GM18907 (cell line): Measurements from ENCODE around the gene LHFPL4.
"Not testable (repeated sequence)": the region's sequence is repeated elsewhere in the genome, so short reads cannot be mapped to it uniquely, and the experiment has no call there.

Experiments used
- ATAC-seq: cut with Tn5 transposase; IDR thresholded peaks from one replicate; pipeline ENCODE4 v1.9.1; 2021; ENCODE audit warnings: mild to moderate bottlenecking, moderate library complexity; ENCODE audit not compliant: unreplicated experiment

LHFPL4 gene

DNA sequence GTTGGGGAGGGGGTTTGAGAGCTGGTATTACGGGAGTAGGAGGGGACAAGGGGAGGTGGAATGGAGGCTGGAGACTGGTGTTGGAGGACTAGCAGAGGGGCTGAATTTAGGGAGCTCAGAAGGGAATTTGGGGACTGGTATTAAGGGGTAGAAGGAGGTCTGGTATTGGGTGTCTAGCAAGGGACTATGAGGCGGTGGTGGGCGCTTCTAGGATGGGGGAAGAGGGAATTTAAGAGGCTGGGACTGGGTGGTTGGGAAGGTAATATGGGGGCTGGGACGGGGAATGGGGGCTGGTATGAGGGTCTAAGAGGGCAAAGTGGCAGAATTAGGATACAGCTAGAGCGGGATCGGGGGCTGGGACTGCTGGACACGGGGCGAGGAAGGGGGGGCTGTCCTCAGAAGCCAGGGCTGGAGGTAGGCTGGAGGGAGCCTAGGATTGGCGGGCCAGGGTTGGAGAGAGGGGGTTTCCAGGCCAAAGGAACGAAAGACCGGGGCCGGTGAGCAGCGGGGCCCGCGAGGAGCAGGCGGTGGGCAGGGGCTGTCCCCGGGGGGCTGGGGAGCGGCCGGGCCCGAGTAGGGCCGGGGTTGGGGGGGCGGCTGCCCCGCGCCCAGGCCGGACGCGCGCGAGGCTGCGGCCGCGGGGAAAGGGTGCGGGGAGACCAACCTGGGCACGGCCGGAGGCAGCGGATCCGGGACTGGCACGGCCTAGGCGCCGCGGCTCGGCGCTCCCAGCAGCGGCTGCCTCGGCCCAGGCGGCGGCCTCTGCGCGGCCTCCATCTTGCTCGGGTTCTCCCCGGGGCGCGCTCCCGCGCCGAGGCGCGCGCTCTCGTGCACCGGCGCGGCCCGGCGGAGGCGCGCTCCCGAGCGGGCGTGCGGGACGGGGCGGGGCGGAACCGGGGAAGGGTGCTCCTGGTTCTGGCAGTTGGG, at the start of gene LHFPL4:
Gene LHFPL4 (minus strand): TSS at position 802 of the 927 bp plus-strand sequence. CDS start 1,143 bp downstream, outside the sequence.
- ATAC-seq: no peak

GRCh38 chr3:9602620-9603019, 49.0 kb upstream of the LHFPL4 start:
- no peak for ATAC-seq

GRCh38 chr3:9601006-9601581, 47.5 kb upstream of the LHFPL4 start:
- not testable (repeated sequence) for ATAC-seq

DNA sequence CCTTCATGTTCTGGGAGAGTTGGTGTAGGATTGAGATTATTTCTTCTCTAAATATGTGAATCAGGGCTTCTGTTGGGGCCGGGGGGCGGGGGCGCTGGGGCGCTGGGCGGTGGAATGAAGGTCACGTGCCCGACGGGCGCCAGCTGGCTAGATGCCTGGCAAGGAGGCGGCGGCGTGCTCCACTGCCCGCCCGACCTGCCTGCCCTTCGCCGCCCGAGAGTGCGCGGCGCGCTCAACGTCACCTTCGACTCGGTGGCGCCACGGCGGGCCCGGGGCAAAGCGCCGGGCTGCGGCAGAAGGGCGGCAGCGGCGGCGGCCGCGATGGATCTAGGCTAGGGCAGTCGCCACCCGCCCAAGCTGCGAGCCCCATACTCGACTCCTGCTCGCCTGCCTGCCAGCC, 47.0 kb upstream of the LHFPL4 start:
- ATAC-seq: no peak

DNA sequence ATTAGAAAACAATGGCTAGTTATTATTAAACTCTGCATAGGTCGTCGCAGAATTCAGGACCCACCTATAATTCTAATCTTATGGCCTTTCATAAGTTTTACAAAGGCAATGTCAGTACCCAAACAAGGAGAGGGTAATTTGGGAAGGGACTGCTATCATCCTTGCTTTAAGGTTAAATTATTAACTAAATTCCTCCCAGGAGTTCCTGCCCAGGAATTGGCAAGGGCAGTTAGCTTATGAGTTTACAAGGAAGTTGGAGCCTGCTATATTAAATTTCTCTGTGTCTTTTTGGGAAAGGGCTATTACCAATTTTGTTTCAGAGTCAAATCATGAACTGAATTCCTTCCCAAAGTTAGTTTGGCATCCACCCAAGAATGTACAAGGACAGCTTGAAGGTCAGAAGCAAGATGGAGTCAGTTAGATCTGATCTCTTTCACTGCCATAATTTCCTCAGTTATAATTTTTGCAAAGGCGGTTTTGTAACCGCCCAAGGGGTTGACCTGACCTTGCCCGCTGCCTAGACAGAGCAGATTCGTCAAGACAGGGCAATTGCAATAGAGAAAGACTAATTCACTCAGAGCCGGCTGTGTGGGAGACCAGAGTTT, 45.3 kb upstream of the LHFPL4 start:
- no peak for ATAC-seq

DNA sequence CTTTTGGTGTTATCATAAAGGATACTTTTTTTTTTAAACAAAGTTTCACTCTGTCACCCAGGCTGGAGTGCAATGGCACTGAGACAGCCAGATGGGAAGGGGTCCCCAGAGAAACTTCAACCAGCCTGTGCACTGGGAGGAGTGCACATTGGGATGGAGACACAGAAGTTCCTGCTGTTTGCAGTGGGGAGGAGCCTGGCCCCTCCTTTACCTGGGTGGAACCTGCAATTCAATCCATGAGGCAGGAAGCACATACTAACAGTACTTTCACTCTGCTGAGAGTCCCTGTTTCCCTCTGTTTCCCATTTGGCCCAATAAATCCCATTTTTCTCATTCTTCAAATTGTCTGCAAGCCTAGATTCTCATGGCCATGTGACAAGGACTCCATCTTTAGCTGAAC, 42.3 kb upstream of the LHFPL4 start:
- ATAC-seq: no peak

DNA sequence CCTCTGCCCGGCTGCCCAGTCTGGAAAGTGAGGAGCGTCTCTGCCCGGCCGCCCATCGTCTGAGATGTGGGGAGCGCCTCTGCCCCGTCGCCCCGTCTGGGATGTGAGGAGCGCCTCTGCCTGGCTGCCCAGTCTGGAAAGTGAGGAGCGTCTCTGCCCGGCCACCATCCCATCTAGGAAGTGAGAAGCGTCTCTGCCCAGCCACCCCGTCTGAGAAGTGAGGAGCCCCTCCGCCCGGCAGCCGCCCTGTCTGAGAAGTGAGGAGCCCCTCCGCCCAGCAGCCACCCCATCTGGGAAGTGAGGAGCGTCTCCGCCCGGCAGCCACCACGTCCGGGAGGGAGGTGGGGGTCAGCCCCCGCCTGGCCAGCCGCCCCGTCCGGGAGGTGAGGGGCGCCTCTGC, 38.2 kb upstream of the LHFPL4 start:
- not testable (repeated sequence) for ATAC-seq

DNA sequence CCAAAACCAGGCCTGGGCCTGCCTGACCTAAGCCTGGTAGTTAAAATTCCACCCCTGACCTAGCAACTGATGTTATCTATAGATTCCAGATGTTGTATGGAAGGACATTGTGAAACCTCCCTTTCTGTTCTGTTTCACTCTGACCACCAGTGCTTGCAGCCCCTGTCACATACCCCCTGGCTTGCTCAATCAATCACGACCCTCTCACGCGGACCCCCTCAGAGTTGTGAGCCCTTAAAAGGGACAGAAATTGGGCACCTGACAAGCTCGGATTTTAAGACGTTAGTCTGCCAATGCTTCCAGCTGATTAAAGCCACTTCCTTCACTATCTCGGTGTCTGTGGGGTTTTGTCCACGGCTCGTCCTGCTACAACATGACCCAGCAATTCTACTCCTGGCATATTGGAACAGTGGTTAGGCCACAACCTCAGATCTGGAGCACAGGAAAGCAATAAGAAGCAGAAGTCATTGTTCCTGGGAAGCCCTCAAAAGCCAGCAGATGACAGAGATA, 36.7 kb upstream of the LHFPL4 start:
- no peak for ATAC-seq

GRCh38 chr3:9583792-9584191, 30.2 kb upstream of the LHFPL4 start:
- no peak for ATAC-seq

DNA sequence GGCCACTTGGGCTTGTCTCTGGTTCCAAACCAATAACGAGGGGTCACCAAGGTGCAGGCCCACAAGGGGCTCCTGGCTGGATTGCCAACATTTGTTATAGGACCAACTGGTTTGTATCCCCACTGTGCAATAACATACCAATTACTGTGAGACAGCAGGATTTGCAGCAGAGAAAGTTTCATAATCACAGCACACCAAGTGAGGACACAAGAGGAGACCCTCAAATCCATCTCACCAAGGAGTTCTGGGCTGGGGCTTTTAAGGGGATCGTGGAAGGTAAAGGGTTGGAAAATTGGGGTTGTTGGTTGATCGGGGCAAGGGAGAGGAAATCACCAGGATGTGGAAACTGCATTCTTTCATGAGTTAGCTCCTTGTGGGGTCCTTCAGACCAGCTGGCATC, 29.7 kb upstream of the LHFPL4 start:
- no peak for ATAC-seq

GRCh38 chr3:9582332-9582731, 28.7 kb upstream of the LHFPL4 start:
- no peak for ATAC-seq

DNA sequence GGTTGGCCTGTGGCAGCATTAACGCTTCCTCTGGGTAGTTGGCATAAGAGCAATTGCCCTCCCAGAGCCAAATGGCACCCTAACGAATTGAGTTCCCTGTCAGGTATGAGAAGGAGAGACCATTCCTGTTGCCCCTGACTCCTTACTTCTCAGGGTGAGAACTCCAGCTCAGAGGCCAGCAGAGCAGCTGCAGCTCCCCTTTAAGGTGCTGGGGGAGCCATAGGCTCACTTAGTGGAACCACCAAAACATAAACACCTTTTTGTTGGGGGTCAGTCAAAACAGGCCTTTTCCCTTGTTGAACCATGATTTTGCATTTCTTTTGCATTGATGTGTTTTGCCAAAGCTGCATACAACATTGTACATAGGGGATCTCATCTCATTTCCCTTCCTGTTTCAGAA, 28.1 kb upstream of the LHFPL4 start:
- no peak for ATAC-seq

DNA sequence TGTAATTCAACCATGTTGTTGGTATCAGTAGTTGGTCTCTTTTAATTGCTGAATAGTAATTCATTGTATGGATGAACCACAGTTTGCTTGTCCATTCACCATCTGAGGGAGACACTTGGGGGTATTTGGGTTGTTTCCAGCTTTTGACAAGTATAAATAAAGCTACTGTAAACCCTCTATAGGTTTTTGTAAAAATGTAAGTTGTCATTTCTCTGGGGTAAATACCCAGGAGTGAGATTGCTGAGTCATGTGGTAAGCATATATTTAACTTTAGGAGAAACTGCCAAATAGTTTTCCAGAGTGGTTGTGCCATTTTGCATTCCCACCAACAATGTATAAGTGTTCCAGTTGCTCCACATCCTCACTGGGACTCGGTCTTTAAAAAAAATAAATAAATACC, 15.4 kb upstream of the LHFPL4 start:
- no peak for ATAC-seq

DNA sequence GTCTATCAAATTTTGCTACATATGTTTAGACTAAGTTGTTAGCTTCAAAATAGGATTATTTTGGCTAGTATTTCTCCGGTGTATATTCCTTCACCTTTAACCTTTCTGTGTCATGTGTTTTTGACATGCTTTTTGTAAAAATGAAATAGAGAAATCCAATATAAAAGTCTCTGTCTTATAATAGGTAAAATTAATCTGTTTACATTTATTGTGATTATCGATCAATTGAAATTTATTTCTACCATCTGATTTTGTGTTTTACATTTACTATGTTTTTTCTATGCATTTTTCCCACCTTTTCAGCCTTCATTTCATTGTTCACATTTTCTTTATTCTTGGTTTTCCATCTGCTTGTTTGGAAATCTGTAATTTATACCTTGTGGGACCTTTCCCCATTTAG, 11.7 kb upstream of the LHFPL4 start:
- ATAC-seq: no peak

DNA sequence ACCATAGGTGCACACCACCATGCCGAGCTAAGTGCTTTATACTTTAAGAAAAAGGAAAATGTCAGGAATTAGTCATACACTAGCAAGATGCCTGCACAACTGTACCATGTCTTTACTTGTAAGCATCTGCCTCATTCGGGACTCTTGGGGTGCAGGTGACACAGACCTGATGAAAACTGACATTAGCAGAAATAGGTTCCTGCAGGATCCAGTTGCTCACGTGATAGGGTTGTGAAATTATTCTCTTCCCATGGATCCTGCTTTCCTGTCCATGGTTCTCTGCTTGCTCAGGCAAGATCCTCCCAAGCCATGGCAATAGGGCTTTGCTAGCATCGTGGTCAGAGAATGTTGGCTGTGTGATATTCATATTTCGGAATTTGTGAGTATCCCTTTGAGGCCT, 10.2 kb upstream of the LHFPL4 start:
- no peak for ATAC-seq

DNA sequence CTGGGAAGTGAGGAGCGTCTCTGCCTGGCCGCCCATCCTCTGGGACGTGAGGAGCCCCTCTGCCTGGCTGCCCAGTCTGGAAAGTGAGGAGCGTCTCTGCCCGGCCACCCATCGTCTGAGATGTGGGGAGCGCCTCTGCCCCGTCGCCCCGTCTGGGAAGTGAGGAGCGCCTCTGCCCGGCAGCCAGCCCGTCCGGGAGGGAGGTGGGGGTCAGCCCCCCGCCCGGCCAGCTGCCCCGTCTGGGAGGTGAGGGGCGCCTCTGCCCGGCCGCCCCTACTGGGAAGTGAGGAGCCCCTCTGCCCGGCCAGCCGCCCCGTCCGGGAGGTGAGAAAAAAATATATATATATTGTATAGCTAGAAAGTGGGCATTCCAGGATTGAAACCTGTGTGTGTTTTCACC, 6.4 kb upstream of the LHFPL4 start:
- not testable (repeated sequence) for ATAC-seq

DNA sequence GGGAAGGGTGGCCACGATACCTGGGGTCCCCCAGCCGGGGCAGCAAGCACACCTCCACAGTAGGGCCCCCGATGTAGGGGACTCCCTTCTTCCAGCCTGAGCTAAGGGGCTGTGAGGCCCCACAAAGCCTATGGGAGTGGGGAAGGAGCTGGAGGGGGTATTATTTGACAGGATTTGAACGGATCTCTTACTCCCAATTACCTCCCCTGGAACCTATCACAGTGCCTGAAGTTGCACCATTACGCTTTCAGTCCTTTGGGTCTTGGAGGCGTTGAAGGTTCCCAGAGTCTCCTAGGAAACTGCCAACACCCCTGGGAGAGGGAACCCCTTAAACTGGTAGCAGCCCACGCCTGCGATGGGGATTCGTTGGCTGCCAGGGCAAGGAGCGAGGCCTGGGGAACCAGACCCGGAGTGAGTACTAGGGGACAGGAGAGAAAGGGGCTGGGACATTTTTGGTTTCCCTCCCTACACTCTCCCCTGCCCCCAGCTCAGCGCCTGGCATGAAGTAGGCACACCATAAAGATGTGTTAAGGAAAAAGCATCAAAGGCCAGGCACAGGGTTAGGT, 409 bp upstream of the LHFPL4 start:
- no peak for ATAC-seq

- ATAC-seq: no peak
Observed at GRCh38 chr3:9552252-9552999, 1.2 kb downstream of the LHFPL4 start.

DNA sequence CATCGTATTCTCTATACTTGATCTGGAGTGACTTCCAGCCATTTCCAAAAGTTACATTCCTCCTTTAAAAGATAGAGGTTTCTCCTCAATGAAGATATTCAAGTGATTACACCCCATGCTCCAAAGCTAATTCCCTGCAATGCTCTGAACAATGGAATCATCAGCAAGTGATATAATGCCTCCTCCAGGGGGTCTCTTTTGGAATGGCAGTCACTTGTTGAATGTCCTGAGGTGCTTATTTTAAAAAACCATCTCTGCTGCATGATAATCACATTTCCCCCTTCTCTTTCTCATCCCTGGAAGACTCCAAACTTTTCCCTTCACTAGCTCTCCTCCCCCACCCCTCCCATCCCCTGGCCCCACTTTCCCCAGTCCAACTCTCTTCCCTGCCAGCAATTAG, 2.6 kb downstream of the LHFPL4 start:
- no peak for ATAC-seq

- ATAC-seq: no peak
Observed at GRCh38 chr3:9549600-9549999, 4.0 kb downstream of the LHFPL4 start.

- no peak for ATAC-seq
Observed at GRCh38 chr3:9548991-9549390, 4.6 kb downstream of the LHFPL4 start.
